DMS79 treated with DMSO at 0.1 percent for 48 hours (cell line): Measurements from ENCODE around the gene TMEM45A.
"Not testable (repeated sequence)": the region's sequence is repeated elsewhere in the genome, so short reads cannot be mapped to it uniquely, and the experiment has no call there.

Experiments
- DNase-seq: peaks from one replicate; lab custom pipeline; 2025; lab: John Stamatoyannopoulos, UW

The TMEM45A gene

DNA sequence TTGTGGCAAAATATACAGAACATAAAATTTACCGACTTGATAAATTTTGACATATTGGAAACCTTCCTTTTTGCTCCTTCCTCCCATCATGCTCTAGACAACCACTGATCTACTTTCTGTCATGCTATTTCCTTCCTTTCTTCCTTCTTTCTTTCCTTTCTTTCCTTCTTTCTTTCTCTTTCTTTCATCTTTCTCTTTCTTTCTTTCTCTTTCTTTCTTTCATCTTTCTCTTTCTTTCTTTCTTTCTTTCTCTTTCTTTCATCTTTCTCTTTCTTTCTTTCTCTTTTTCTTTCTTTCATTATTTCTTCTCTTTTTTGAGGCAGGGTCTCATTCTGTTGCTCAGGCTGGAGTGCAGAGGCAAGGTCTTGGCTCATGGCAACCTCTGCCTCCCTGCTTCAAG lies 8.9 kb upstream of the TMEM45A start:
- no peak for DNase-seq

DNA sequence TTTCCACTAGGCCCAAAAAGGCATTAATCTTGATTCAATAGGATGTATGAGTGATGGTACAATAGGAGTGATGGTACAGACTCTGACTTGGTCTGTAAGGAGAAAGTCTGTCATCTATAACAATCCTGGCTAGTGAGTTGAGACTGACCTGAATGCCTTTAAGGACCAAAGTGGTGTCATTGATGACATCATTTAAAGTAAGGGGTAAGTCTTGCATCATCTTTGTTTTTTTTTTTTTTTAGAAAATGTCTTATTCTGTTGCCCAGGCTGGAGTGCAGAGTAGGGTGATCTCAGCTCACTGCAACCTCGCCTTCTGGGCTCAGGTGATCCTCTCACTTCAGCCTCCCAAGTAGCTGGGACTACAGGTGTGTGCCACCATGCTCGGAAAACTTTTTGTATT lies 5.6 kb upstream of the TMEM45A start:
- no peak for DNase-seq

DNA sequence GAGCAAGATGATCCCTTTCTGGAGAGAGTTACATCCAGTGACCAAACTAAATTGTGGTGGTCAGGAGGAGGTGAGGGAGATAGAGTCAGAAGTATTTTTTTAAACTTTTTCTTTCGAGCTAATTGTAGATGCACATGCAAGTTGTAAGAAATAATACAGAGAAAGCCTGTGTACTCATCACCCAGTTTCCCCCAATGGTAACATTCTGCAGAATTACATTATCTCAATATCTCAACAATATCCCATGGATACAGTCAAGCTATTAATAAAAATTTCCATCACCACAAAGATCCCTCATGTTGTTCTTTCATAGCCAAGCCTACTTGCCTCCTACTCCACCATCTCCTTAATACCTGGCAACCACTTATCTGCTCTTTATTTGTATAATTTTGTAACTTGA lies 3.3 kb upstream of the TMEM45A start:
- no peak for DNase-seq

DNA sequence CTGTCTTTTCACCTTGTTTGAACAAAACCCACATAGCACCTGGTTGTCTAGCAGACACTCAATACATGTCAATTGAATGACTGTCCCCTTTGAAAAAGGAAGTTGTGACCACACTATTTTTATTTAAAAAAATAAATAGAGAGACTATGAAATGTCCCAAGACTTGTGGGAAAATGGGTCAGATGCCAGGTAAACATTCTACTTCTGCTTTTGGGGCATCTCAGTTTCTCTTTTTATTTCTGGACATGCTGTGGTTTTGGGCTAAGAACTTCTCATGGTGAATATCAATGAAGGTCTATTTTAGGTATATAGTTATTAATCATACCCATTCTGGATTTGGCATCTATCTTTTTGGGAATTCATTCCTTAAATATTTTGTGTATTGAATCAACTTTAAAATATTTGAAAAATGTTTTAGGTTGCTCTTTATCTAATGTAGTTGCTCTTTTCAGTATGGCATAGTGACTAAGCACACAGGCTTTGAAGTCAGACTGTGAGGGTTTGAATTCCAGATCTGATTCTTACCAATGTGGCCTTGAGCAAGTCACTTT lies 4.4 kb downstream of the TMEM45A start:
- no peak for DNase-seq

DNA sequence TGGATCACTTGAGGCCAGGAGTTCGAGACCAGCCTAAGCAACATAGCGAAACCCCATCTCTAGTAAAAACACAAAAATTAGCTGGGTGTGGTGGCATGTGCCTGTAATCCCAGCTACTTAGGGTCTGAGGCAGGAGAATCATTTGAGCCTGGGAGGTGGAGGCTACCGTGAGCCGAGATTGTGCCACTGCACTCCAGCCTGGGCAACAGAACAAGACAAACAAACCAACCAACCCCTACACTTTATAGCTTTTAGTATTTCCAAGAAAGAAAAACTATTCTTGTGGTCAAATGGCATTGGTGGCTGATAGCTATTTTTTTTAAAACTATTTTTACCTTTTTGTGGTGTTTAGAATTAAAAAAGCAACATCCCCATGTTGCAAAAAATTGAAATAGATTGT lies 7.2 kb downstream of the TMEM45A start:
- DNase-seq: no peak

DNA sequence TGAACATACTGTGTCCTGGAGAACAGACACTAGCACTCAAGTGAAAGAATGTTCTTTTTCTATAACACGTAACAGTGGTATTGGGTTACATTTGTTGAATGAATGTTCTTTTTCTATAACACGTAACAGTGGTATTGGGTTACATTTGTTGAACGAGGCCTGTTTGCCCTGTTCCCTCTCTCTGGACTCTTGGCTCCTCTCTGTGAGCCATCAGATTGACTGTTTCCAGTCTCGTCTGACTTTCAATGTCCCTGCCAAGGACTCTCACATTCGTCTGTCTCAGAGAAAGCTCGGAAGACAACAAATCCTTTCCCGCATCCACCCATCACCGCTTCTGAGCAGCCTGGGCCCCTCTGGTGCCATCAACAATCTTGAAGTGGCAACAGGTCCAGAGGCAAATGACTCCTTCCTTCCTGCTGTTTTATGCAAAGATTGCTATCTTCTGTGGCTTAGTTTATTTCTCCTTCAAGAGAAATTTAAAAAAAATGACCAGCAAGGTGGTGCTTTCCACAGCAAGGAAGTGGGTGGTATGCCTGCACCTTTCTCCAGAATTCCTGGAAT lies 8.0 kb downstream of the TMEM45A start:
- DNase-seq: no peak

DNA sequence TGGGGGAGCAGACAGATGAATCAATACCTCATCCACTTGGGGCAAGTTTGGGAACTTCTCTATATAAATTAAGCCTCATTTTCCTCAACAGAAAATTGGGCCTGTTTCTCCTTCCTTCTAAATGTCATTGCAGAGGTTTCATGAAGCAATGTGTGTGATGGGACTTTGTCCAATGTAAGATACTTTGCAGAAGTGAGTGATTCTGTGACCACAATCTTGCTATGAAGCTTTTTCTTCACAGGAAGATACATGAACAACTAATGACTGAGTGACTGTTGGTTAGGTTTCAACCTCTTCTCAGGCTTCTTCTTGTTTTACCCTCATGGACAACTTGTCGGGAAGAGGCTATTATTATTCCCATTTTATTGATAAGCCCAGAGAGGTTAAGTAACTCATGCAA lies 11.0 kb downstream of the TMEM45A start:
- DNase-seq: no peak

DNA sequence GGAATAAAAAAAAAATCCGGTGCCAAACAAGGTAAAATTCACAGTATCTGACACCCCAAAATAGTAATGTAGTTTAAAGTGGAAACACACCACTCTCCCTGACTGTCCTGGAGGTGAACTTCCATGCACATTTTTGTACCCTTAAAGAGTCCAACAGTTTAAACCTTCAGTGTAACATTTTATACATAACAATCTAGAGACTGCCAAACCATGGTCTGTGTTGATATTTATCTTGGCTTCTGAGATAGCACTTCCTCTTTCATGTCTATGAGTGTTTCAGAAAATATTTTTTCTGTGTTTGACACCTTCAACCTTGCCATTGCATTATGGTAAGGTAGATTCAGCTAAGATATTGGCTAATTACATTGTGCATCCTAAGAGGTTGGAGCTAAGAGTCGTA lies 13.9 kb downstream of the TMEM45A start:
- DNase-seq: no peak

DNA sequence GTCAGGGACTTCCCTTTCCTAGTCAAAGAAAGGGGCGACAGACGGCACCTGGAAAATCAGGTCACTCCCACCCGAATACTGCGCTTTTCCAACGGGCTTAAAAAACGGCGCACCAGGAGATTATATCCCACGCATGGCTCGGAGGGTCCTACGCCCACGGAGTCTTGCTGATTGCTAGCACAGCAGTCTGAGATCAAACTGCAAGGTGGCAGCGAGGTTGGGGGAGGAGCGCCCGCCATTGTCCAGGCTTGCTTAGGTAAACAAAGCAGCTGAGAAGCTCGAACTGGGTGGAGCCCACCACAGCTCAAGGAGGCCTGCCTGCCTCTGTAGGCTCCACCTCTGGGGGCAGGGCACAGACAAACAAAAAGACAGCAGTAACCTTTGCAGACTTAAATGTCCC lies 17.4 kb downstream of the TMEM45A start:
- DNase-seq: not testable (repeated sequence)

DNA sequence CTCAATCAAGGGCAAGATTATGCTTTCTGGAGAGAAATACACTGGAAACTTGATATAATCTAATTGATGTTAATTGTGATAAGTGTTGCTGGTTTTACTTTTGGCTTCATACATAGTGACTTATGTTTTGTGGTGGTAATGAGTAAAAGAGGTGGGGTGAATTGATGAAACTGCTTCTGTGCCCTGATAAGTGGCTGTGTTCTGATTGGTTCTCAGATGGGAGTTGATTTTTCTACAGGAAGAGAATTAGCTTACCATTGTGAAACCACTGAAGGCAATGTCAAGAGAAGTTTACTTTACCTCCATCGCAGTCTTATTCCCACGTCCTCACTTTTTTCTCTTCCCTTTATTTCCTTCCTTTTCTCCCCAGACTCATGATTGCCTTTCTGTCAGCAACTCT lies 23.8 kb downstream of the TMEM45A start:
- DNase-seq: no peak

DNA sequence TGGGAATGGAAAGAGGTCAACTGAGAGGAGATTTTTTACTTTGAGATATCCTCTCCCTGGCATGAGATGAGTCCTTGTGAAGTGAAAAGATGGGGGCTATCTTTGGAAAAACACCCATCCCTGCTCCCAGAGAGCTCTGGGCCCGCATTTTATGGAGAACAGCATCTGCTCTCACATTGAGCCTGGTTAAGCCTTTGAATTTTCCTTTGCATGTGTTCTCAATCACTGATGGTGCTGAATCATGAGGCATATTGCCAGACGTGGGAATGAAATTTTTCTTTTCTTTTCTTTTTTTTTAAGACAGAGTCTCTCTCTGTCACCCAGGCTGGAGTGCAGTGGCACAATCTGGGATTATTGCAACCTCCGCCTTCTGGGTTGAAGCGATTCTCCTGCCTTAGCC lies 24.4 kb downstream of the TMEM45A start:
- no peak for DNase-seq

DNA sequence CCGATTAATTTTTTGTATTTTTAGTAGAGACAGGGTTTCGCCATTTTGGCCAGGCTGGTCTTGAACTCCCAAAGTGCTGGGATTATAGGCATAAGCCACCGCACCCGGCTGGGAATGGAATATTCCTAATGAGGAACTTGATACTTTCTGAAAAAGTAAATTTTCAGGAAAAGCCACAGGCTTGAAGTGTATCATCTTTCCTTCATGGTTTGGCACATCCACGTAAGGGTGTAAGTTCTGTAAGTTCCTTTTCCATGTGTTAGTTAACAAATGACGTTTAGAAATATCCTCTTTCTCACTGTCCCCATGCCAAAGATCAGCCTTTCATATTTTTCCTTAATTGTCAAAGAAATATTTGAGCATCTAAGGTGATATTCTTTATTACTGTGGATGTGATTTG lies 24.9 kb downstream of the TMEM45A start:
- no peak for DNase-seq

DNA sequence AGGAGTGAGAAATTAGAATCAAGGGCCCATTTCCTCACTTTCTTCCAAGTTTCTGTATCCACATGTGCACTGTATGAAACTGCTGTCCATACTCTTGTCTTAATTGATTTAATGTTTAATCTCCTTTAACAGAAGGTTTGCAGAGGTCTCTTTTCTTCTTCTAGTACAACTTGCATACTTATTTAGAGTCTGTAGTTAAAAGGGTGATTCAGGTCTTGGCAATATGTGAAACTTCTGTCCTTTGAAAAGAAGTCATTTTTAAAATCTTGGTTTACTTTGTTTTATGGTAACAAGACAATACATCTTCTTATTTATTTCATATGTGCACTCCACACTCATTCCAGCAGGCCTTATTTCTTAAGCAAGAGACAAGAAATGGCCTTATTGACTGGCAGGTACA lies 25.8 kb downstream of the TMEM45A start:
- DNase-seq: no peak

DNA sequence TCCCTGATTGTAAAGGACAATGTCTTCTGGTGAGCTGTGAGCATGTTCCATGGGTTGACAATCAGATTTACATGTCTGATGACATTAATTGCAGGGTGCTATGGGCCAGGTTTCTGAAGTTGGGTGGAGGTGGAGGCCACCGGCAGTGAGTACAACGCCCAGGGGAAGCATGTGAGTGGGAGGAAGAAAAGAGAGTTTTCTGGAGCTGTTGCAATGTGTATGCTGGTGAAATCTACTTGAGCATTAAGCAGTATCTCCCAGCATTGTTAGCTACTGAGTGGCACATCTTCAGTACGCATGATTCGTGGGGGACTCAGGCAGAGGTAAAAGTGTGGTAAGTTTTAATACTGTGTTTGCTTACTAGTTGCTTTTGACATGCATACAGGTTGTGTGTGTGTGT lies 26.6 kb downstream of the TMEM45A start:
- DNase-seq: no peak

DNA sequence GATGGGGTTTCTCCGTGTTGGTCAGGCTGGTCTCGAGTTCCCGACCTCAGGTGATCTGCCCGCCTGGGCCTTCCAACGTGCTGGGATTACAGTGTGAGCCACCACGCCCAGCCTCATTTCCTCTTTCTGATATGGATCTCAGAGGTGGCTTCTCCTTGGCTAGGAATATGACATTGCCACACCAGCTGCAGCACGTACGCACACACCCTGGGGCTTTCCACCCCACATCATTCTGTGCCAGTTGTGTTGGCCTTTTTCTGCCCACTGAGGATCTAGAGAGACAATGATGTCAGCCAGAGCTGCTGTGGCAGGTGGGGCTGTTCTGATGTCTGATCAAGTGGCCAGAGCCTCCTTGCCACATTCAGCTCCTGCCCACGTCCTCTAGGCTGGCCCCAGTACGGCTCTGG lies 29.0 kb downstream of the TMEM45A start:
- no peak for DNase-seq

DNA sequence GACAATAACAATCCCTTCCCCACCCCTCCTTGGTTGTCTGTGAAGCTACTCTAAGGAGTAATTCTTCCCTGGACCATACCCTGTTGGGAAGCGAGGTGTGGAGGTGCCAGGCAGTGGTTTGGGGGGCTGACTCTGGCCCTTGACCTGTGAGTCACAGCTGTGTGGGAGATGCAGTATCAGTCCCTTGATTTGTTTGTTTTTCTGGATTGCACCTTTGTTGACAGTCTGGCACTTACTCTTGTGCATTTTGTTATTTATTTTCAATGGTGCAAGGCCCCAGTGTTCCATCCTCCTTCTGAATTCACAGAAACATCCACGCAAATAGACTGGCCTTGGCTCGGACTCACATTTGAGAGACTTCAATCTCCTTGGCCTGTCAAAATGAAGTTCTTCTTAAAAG lies 29.7 kb downstream of the TMEM45A start:
- no peak for DNase-seq

DNA sequence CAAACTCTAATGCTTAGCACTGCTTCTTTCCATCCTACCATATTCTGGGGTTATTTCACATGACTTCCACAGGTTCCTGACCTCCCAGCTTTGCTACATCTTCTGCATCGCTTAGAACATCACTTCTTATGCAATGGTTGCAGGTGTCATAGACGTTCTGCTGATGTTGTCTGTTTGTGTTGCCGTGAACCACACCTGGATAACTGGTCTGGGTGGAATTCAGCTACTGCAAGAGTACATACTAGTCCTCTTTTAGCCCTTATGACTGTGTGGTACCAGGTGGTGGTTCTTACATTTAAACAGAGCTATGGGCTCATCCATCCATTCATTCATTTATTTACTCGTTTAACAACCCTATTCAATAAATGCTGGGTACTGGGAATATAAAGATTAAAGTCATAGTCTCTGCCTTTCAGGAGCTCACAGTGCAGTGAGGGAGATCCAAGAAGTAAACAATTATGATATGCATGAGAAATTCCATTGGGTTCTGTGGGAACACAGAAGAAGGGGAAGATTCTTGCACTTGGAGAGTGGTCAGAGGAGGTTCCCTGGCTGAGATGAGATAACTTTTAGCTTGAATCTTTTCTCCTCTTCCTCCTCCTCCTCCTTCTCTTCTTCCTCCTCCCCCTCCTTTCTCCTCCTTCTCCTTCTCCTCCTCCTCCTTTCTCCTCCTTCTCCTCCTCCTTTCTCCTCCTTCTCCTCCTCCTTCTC lies 30.8 kb downstream of the TMEM45A start:
- no peak for DNase-seq

DNA sequence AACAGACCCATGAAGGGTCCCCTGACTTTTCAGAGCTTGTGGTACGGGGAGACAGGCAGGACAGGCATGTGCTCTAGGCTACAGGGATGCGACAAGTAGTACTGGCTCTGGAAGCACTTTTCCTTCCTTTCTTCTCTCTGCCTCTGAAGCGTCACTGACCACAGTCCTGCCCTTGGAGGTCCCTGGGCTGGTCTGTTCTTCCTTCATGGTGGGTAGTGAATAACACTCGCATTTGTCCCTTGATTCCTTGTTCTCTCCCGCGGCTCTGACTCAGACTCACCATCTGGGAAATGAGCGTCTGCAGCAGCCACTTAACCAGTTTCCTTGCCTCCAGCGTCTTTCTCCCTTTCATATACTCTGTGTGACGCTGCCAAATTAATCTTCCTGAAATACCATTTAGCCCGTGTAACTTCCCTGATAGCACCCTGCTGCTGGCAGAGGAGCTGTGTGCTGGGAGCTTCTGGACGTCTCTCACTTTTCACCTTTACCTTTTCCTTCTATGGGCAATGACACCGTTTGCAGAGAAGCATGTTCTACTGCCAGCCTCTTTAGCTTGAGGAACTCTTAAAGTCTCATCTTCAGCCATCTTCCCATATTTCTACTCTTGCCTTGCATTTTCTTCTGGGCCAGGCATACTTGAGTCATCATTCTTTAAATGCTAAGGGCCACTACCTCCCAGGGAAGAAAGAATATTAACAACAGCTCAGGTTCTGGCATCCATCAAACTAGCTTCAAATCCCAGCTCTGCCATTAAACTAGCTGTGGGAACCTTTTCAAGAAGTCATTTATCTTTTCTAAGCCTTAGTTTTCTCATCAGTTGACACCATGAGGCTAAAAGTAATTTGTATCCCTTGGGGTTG lies 33.6 kb downstream of the TMEM45A start:
- DNase-seq: peak; percentile 10

DNA sequence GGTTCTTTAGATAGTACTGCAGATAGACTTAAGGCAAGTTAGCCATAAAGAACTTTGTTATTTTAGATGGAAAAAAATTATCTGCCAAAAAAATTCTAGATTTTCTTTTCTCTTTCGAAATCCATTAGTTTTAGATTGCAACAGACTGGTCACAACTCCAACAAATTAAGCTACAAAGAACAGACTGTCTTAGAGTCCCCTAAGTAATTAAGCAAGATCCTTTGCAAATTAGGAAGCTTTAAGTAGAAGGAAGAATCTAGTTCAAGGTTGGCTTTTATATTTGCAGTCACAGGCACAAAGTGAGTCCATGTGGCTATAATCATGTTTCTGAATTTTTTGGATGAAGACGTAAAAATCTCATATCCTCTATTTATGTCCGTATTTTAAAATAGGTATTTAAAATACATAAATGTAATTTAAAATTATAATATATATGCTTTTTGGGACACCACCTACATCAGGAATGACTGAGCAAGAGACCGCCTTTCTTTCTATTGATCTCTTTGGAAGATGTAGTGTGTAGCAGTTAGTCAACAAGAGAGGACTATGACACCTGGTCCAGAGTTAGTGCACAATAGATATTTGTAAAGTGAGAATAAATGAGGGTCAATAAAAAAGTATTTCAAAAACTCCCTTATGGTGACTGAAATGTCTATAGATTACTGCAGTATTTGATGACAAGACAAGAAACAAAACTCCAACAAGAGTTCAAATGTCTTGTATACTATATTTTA lies 34.4 kb downstream of the TMEM45A start:
- DNase-seq: no peak

DNA sequence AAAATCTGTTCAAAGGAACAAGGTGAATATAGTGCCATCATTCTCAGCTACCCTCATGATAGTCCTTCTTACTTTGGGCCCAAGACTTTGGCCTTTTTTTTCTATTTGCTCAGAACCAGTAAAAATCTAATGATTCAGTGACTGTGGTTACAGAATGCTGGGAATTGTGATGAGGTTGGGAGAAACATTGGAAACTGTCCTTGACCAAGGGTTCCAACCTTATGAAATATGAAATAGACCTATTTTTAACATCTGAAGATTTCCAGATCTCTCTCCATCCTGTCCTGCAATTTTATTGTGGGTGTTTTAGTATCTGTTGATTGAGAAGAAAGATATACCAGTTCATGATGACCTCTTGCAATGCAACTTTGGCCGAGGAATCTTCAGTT lies 34.9 kb downstream of the TMEM45A start:
- no peak for DNase-seq

DNA sequence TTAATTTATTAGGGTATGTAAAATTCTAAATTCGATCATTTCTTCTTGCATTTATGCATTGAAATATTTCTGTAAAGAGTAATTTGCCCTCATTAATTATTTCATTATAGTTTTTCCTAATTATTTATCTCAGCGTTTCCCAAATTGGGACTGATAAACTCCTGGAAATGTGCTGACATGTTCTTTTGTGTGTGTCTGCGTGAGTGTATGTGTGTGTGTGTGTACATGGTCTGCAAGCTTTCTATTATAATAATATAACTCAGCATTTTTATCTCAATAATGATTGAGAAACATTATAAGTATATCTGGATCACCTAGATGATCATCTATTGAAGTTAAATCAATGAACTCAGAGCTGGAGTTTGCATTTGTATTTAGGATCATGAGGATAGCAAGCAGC lies 38.7 kb downstream of the TMEM45A start:
- DNase-seq: no peak

DNA sequence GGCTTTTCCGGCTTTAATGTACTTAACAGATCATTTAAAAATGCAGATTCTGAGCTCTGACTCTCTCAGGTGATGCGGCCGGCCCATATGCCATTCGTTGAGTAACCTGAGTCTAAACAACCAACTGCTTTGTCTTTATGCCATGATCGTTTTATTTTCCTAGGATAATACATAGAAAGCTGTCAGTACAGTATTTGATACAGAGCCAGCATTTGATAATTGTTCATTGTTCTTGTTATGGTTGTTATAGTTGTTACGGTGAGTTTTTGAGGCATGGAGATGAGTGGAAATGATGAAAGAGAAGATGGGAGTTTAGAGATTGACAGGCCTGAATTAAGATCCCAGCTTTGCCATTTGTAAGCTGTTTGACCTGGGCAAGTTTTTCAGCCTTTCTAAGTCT lies 40.0 kb downstream of the TMEM45A start:
- DNase-seq: no peak
